Activated T-helper 1 cell treated with anti-CD3 and anti-CD28 coated beads, Interleukin-12 subunit alpha, Interleukin-12 subunit beta, Interleukin-2, Interleukin-4 antibody, amounts not matched to agents 30 ng/mL and 10 ng/mL and 1 ng/mL, durations not matched to agents 14 hours and 24 hours and 36 hours (primary cell): Measurements from ENCODE around the gene IDH3A. TPM values are rescaled to one million over a fixed set of nuclear protein-coding genes. Genes with fewer than 3 reads are reported as not detected.

ENCODE experiments used
- DNase-seq: peaks from one replicate; pipeline ENCODE4 v3.0.0; 2021; ENCODE audit warnings: low spot score
- H3K27ac Mint-ChIP-seq: one replicate; pipeline ENCODE4 v1.8.0; 2021; ENCODE audit warnings: mild to moderate bottlenecking, mixed read lengths
- H3K27me3 Mint-ChIP-seq: one replicate; pipeline ENCODE4 v1.8.0; 2022; ENCODE audit warnings: mild to moderate bottlenecking, moderate library complexity, mixed read lengths; ENCODE audit not compliant: insufficient read depth
- H3K36me3 Mint-ChIP-seq: one replicate; pipeline ENCODE4 v1.8.0; 2021; ENCODE audit warnings: low read depth, mixed read lengths
- H3K4me1 Mint-ChIP-seq: one replicate; pipeline ENCODE4 v1.8.0; 2021; ENCODE audit warnings: low read depth, mixed read lengths
- H3K4me3 Mint-ChIP-seq: one replicate; pipeline ENCODE4 v1.8.0; 2021; ENCODE audit warnings: mild to moderate bottlenecking, moderate library complexity, mixed read lengths
- H3K9me3 Mint-ChIP-seq: one replicate; pipeline ENCODE4 v1.8.0; 2021; ENCODE audit warnings: mixed read lengths
- intact Hi-C: fragments of 100-400 bp; cut with micrococcal nuclease; formaldehyde crosslinking; loops from one replicate; pipeline ENCODE4 v1.15.1; 2024
- total RNA-seq: library from RNA; stranded (reverse); gene quantifications from 2 replicates; pipeline ENCODE4 v1.2.3, GENCODE V29; 2022

The IDH3A gene
- 160 and 163 TPM in 2 replicates for total RNA-seq

- DNase-seq = peak; percentile 99
Measured at GRCh38 chr15:78149068-78149804, at the start of gene IDH3A. IDH3A (plus strand) TSS chr15:78149362; CDS start chr15:78149404, 42 bp downstream.

GRCh38 chr15:78100886-78101285 is 48.3 kb upstream of the IDH3A start:
- H3K27ac Mint-ChIP-seq = peak overlapping the region; percentile 40
- intact Hi-C loops = loop anchor here (5.0 kb wide), 1 partner anchor 34 kb away; no protein-coding TSS in a partner anchor

More at GRCh38 chr15:78149068-78149804, at the start of gene IDH3A:
- intact Hi-C loops = loop anchor here (1.0 to 5.0 kb wide), 4 partner anchors 18 to 288 kb away; partner anchors contain the start of genes CIB2, IREB2 and SKIC8
- H3K4me1 Mint-ChIP-seq = peaks cover 41% of the 10 kb centered on the region
- peak within 1 kb of the TSS; percentile 94 for H3K4me3 Mint-ChIP-seq
- peaks cover 17% of the 10 kb centered on the region for H3K36me3 Mint-ChIP-seq
- H3K9me3 Mint-ChIP-seq = no peaks in the 10 kb centered on the region
- no peaks in the 10 kb centered on the region for H3K27me3 Mint-ChIP-seq
- peak within 1 kb of the TSS; percentile 89 for H3K27ac Mint-ChIP-seq

GRCh38 chr15:78101423-78102105 is 47.6 kb upstream of the IDH3A start:
- Mint-ChIP-seq H3K27ac (peak overlapping the region; percentile 40), H3K36me3 (no peaks in the 10 kb centered on the region), H3K4me1 (peaks cover 56% of the 10 kb centered on the region), H3K9me3 (no peaks in the 10 kb centered on the region), H3K27me3 (no peaks in the 10 kb centered on the region), H3K4me3 (no peak overlapping the region)
- intact Hi-C loops = loop anchor here (2.0 to 5.0 kb wide), 2 partner anchors 25 to 34 kb away; partner anchors contain the start of gene TBC1D2B
- no peak for DNase-seq

More at GRCh38 chr15:78100886-78101285, 48.3 kb upstream of the IDH3A start:
- DNase-seq = no peak
- no peaks in the 10 kb centered on the region for H3K27me3 Mint-ChIP-seq
- H3K4me3 Mint-ChIP-seq = no peak overlapping the region
- peaks cover 49% of the 10 kb centered on the region for H3K4me1 Mint-ChIP-seq
- no peaks in the 10 kb centered on the region for H3K9me3 Mint-ChIP-seq
- no peaks in the 10 kb centered on the region for H3K36me3 Mint-ChIP-seq

DNA sequence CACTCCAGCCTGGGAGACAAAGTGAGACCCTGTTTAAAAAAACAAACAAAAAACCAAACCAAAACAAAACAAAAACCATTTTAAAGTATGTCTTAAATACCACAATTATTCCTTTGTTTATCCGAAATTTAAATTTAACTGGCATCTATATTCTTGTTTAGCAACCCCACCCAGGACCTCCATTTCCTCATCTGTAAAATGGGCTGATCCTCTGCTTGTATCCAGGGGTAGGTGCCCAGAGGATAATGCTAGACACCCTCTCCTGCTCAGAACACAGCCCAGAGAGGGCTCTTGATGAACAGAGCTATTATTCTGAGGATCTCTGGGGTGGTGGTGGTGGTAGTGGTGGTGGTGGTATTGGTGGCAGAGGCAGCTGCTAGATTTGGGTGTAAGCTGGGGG is 47.0 kb upstream of the IDH3A start:
- Mint-ChIP-seq H3K4me1 (peaks cover 63% of the 10 kb centered on the region), H3K27me3 (no peaks in the 10 kb centered on the region), H3K9me3 (no peaks in the 10 kb centered on the region), H3K27ac (peak overlapping the region; percentile 88), H3K36me3 (no peaks in the 10 kb centered on the region), H3K4me3 (no peak overlapping the region)
- intact Hi-C loops = loop anchor here (2.0 to 5.0 kb wide), 2 partner anchors 25 to 35 kb away; partner anchors contain the start of gene TBC1D2B
- DNase-seq = no peak

DNA sequence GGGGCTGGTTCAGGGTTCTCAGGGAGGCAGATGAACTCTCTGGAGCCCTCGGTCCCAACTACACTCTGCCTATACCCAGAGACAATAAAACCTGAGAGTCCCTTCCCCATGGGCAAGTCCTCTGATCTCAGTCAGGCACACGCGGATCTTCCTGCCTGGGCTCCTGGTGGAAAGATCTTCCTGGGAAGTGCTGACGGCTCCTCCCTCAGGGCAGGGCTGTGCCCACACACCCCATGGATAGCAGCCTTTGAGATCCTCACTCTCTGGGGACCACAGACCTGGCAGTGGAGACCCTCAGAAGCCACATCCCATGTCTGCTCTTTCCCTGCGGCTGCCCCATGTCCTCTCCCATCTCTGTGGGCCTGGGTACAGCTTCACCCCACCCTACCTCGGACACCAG is 46.4 kb upstream of the IDH3A start:
- peak overlapping the region; percentile 88 for H3K27ac Mint-ChIP-seq
- H3K27me3 Mint-ChIP-seq = no peaks in the 10 kb centered on the region
- DNase-seq = no peak
- H3K9me3 Mint-ChIP-seq = no peaks in the 10 kb centered on the region
- H3K4me3 Mint-ChIP-seq = no peak overlapping the region
- H3K36me3 Mint-ChIP-seq = no peaks in the 10 kb centered on the region
- peaks cover 68% of the 10 kb centered on the region for H3K4me1 Mint-ChIP-seq
- intact Hi-C loops = loop anchor here (2.0 to 5.0 kb wide), 2 partner anchors 26 to 35 kb away; partner anchors contain the start of gene TBC1D2B

- Mint-ChIP-seq H3K27me3 (no peaks in the 10 kb centered on the region), H3K4me1 (peaks cover 73% of the 10 kb centered on the region), H3K36me3 (no peaks in the 10 kb centered on the region), H3K9me3 (no peaks in the 10 kb centered on the region), H3K27ac (peak overlapping the region; percentile 88), H3K4me3 (peak overlapping the region; percentile 70)
- intact Hi-C loops = loop anchor here (2.0 to 5.0 kb wide), 2 partner anchors 27 to 36 kb away; partner anchors contain the start of gene TBC1D2B
- peak; percentile 72 for DNase-seq
Measured at GRCh38 chr15:78103406-78104118, 45.6 kb upstream of the IDH3A start.

GRCh38 chr15:78104119-78104479 is 45.1 kb upstream of the IDH3A start:
- Mint-ChIP-seq H3K4me3 (peak overlapping the region; percentile 70), H3K9me3 (no peaks in the 10 kb centered on the region), H3K27me3 (no peaks in the 10 kb centered on the region), H3K27ac (peak overlapping the region; percentile 88), H3K4me1 (peaks cover 73% of the 10 kb centered on the region), H3K36me3 (no peaks in the 10 kb centered on the region)
- intact Hi-C loops = loop anchor here (5.0 kb wide), 1 partner anchor 37 kb away; no protein-coding TSS in a partner anchor
- DNase-seq = no peak

DNA sequence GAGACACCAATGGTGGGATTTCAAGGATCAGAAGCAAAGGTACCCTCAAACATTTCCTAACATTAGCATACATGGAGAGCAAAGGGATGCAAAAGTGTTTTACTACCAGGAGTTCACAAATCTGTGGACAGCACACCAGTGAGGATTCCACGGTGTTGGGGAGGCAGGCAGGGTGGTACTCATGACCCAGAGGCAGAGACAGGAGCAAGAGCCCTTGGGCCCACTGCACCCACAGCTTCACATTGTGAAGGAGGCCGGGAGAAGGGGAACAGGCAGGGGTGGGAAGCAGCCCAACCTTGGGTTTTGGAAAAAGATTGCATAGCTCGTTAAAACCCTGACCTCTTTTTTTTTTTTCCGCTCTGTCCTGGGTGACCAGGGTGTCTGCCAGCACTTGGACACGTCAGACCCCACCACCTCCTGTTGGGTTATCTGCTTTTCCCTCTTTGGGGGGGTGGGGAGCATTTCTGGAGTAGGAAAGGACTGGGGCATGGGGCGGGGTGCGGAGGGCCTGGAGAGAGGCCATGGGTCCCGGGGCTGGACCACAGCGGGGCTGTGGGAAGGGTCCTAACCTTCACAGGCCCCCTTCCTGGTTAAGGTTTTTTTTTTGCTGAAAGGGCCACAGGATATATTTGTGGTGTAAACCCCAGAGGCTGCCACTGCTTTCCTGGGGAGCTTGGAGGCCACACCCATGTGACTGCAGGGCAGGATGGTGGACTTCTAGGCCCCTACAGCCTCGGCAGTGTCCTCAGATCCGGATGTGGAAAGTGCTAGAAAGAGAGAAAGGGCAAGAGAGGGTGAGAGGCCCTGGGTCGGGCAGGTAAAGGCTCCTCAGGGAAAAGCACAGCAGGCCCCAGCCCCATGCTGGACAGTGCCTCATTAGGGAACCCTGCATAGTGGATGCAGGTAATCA is 44.3 kb upstream of the IDH3A start:
- DNase-seq = no peak
- peaks cover 73% of the 10 kb centered on the region for H3K4me1 Mint-ChIP-seq

DNA sequence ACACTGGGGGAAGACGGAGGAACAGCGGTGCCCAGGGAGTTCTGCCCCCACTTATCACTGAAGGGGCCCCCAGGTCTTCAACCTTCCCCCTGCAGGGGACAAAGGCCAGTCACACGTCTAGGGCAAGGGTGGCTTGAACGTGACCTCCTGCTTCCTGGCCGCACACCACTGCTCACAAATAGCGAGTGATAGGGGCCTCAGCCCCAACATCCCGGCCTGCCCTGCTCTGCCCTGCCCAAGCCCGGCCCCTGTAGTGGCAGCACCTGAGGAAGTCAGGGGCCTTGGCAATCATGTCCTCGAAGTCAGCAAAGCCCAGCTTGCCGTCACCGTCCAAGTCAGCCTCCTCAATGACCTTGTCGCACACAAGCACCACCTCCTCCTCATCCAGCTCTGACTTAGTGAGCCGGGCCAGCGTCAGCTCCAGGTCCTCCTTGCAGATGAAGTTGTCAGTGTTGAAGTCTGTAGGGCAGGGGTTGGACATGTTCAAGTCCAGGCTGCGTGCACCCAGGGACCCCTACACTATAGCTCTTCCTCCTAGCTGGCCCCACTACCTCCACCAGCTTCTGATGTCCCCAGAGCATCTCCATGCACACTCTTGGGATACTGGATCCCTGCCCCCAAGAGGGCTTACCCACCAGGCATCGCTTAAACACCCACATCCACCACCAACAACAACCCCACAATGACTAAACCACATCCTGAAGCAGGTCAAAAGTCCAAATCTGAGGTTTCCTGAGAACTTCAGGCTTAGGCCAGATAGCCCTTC is 43.5 kb upstream of the IDH3A start:
- peak overlapping the region; percentile 88 for H3K27ac Mint-ChIP-seq
- peaks cover 73% of the 10 kb centered on the region for H3K4me1 Mint-ChIP-seq
- intact Hi-C loops = no loop called here
- H3K27me3 Mint-ChIP-seq = no peaks in the 10 kb centered on the region
- peak overlapping the region; percentile 47 for H3K4me3 Mint-ChIP-seq
- no peaks in the 10 kb centered on the region for H3K9me3 Mint-ChIP-seq
- DNase-seq = no peak
- H3K36me3 Mint-ChIP-seq = no peaks in the 10 kb centered on the region

More for the DNA sequence above, 44.3 kb upstream of the IDH3A start:
- Mint-ChIP-seq H3K27me3 (no peaks in the 10 kb centered on the region), H3K9me3 (no peaks in the 10 kb centered on the region), H3K4me3 (peak overlapping the region; percentile 70), H3K36me3 (no peaks in the 10 kb centered on the region), H3K27ac (peak overlapping the region; percentile 88)
- intact Hi-C loops = loop anchor here (5.0 kb wide), 1 partner anchor 38 kb away; no protein-coding TSS in a partner anchor

DNA sequence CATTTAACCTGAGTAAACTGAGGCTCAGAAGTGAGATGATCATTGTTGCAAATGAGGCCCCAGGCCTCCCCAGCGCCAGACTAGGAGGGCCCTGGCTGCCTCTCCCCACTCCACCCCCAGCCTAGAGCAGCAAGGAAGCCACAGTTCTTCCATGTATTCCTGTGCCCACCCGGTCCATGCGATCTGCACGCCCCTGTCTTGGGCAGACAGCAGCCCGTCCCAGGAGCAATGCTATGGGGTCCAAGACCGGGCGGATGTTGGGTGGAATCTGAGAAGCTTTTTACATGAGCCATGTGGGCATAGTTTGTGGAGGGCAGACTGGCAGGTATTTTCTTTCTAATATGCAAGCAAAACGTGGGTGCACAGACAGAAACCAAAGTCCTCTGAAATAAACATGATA is 41.7 kb upstream of the IDH3A start:
- DNase-seq = no peak
- no peaks in the 10 kb centered on the region for H3K9me3 Mint-ChIP-seq
- H3K4me1 Mint-ChIP-seq = peaks cover 58% of the 10 kb centered on the region
- no peak overlapping the region for H3K4me3 Mint-ChIP-seq
- H3K36me3 Mint-ChIP-seq = no peaks in the 10 kb centered on the region
- no peak overlapping the region for H3K27ac Mint-ChIP-seq
- H3K27me3 Mint-ChIP-seq = no peaks in the 10 kb centered on the region
- intact Hi-C loops = no loop called here
